Hindlimb muscle (tissue), 1 donor: ENCODE results near the gene SNX5. TPM values are rescaled to one million over a fixed set of nuclear protein-coding genes. Genes with fewer than 3 reads are reported as not detected.
A peak's percentile ranks its signal among the peaks of the same experiment; 100 is the strongest.

ENCODE experiments used
- DNase-seq: peaks from one replicate; pipeline ENCODE4 v3.0.0-alpha.2; 2013
- polyA plus RNA-seq: library from polyadenylated mRNA; unstranded; fragments of 120-200 nt; gene quantifications from one replicate; pipeline ENCODE4 v1.2.1, GENCODE V29; 2013; ENCODE audit not compliant: insufficient read length

SNX5 gene
- polyA plus RNA-seq, 1 donor, result 101 TPM

DNA sequence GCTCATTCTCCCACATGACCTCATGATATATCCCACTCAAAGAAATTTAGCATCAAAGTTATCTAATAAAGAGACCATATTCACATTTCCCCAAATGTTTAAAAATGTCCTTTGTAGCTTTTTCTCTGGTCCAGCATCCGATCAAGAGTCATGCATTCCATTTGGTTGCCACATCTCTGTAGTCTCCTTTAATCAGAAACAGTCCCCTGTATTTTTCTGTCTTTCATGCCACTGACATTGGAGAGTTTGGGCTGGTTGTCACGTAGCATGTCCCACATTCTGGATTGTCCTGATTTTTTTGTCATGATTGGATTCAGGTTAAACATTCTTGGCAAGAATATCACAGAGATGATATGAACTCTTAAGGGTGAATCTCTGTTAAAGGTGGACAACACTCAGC lies 55.7 kb downstream of the SNX5 start:
- DNase-seq, result no peak

DNA sequence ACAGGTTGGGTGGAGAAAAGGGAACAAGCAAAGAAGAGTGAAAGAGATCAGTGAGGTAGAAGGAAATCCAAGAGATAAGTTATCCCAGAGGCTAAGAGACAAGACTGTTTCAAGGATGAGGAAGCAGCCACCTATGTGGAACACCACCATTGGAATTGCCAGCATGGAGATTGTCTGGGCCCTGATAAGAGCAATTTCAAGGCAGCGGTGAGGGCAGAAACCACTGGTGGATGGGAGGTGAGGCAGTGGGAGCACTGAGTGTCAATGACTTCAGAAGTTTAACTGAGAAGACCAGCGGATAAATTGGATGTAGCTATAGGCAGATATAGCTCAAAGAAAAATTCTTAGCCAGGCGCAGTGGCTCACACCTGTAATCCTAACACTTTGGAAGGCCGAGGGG lies 56.7 kb downstream of the SNX5 start:
- no peak for DNase-seq

DNA sequence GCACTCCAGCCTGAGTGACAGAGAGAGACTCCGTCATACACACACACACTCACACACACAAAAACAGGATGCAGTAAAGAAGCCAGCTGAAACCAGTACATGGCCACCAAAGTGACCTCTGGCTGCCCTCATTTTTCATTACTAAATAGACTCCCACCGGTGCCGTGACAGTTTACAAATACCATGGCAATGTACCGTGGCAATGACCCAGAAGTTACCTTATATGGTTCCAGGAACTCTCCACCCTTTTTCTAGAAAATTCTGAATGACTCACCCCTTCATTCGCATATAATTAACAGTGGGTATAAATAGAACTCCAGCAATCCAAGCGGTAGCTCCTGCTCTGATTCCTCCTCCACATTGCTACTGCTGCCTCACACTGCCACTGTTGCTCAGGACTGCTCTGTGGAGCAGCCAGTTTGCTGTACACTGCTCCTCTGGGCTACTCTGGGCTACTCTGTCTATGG lies 57.7 kb downstream of the SNX5 start:
- DNase-seq, result peak; percentile 75

DNA sequence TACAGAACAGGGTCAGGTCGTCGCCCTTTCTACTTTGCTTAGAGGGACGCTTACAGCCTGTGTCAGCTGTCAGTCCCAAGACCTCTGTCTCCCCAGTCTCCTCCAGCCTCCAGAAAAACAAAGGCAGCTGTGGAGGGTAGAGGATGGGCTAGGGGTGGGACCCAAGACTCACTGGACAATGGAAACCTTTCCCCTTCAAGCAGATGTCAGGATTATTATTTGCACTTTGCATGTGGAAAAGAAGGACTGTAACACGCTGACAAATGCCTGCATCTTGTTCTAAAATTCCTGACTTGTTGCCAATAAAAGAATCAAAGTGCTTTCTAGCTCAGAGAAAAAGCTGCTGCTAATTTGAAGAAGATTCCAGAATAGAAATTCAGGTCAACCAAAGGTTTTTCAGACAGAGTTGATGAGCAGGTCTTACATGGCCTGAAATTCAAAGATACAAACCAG lies 58.7 kb downstream of the SNX5 start:
- DNase-seq, result no peak

GRCh38 chr20:17905544-17905943 lies 63.0 kb downstream of the SNX5 start:
- no peak for DNase-seq

- no peak for DNase-seq
Measured at GRCh38 chr20:17904027-17904426, 64.6 kb downstream of the SNX5 start.

- DNase-seq, result no peak
Measured at GRCh38 chr20:17902531-17903083, 66.0 kb downstream of the SNX5 start.

DNA sequence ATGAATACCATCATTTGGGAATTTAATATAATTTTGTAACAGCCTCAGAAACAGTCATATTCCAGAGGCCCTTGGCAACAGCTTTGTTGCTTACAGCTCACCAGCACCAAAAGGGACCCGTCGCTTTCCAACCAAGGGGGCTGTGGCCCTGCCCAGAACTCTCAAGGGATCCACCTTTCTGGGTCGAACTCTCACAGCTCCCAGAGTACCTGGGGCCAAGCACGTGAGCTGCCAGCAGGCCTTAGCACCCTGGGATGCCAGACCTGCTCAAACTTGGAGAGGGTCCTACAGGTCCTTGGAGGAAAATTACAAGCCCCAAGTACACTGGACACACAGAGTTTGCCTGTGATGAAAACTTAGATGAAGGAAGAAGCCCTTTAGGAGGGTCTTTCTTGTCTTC lies 66.6 kb downstream of the SNX5 start:
- no peak for DNase-seq

- peak; percentile 65 for DNase-seq
Measured at GRCh38 chr20:17898548-17898994, 70.0 kb downstream of the SNX5 start.

DNA sequence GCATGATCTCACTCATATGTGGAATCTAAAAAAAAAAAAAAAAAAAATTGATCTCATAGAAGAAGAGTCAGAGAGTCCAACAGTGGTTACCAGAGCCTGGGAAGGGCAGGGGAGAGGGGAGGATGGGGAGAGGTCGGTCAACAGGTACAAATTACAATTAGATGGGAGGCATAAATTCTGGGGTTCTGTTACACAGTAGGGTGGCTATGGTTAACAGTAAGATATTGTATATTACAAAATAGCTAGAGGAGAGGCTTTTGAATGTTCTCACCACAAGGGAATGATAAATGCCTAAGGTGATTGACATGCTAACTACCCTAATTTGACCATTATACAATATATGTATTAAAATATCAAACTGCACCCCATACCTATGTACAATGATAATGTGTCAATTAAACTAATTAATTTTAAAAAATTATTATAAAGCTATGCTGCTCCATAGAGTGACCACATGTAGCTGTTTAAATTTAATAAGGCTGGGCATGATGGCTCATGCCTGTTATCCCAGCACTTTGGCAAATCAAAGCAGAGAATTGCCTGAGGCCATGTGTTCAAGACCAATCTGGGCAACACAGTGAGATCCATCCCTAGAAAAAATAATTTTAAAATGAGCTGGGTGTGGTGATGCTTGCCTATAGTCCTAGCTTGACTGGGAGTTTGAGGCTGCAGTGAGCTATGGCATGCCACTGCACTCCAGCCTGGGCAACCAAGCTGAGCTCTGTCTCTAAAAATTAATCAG lies 70.9 kb downstream of the SNX5 start:
- DNase-seq, result no peak

DNA sequence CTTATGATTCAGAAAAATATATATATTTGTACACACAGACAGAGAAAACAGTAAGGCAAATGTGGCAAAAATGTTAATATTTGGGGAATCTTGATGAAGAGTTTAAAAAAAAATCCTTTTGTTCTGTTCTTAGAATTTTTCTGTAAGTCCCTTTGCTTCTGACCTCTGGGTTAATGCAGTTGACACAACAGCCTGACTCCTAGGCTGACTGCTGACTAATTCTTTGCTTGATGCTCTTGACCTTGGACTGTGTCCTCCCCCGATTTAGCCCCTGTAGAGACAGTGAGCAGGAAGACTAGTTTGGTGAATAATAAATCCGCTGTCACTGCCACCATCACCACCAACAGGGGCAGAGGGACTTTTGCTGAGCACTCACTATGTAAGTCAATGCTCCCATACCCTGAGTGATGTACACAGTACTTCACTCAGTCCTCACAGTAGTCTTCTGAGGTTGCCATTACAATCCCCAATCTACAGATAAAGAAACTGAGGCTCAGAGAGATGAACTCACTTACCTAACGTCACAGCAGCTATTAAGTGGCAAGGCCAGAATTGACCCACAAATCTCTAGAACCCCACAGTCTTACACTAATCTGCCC lies 71.7 kb downstream of the SNX5 start:
- DNase-seq, result no peak

GRCh38 chr20:17896193-17896723 lies 72.3 kb downstream of the SNX5 start:
- DNase-seq, result no peak

DNA sequence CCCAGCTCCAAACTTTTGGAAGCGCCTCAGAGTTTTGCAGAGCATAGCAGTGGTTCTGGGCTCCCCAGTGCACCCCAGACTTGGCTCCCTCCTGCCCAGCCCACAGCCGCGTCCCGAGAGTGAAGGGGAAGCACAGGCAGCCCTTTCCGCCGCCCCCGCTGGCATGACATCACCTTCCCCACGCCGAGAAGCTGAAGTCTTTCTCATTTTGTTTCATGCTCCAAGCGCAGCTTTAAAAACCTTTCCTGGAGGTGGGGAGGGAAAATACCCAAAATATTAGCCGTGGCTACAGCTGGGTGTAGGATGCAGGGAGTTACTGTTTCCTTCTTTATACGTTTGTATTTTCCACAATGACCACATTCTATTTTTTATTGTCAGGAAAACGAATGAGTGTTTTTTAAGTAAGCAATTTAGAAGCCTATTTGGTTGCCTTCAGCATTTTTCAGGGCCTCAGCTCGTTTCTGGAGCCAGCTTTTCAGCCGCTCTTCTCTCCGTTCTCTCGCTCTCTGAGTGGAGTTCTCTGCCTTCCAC lies 72.9 kb downstream of the SNX5 start:
- peak; percentile 75 for DNase-seq

- DNase-seq, result no peak
Measured at GRCh38 chr20:17893445-17893844, 75.1 kb downstream of the SNX5 start.

- no peak for DNase-seq
Measured at GRCh38 chr20:17892189-17892938, 76.2 kb downstream of the SNX5 start.

Other genes starting within 250 kb of the SNX5 start
- gene MGME1, start 224 bp upstream of the SNX5 start, polyA plus RNA-seq, result 21.0 TPM
- not detected for gene OVOL2, start 89.1 kb upstream of the SNX5 start, polyA plus RNA-seq
- gene KAT14, start 169.1 kb upstream of the SNX5 start, polyA plus RNA-seq, result 19.2 TPM
- gene PET117, start 169.1 kb upstream of the SNX5 start, polyA plus RNA-seq, result 10.5 TPM